ENCODE measurements around the gene KRTAP10-2.
"Not testable (repeated sequence)": the region's sequence is repeated elsewhere in the genome, so short reads cannot be mapped to it uniquely, and the experiment has no call there.

KRTAP10-2 gene

DNA sequence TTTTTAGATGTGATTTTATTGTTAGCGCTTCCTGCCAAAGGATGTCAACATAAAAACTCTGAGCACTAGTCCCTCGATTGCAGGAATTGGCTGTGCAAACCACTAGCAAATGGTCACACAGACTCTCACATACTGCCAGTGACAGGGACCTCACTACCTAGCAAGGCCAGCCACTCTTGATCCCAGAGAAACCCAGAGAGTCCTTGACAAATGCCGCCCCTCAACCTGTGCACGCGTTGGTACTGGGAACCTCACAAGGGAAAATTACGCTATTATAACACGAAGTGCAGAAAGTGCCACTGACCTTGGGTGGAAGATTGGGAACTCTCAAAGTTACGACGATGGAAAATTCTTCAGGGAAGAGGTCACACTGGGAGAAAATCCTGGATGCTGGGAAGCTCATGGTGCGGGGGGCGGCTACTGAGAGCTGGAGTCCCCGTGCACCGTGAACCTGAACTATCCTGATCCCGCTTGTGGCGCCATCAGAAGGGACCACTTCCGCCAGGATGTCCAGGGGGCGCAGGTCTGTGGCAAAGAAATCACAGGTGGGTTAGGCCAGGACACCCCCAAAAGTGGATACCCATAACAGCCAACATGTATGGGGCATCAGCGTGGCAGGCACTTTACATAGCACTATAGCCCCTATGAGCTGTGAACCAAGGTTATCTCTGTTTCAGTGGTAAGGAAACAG is 16.3 kb upstream of the KRTAP10-2 start:
- H3K4me1 ChIP-seq (ENCODE audit: control insufficient read depth in 5 of 5, insufficient read depth in 5 of 5, low read length in 5 of 5) = no peaks in the 10 kb centered on the region
- H3K27me3 ChIP-seq (ENCODE audit: control insufficient read depth in 5 of 5, insufficient read depth in 4 of 5, low read length in 5 of 5) = peaks cover 0 to 18% (median 8%) of the 10 kb centered on the region in 5 donors
- no peak overlapping the region for H3K9ac ChIP-seq (ENCODE audit: low read length in 5 of 5)
- H3K27ac ChIP-seq (ENCODE audit: low read depth, low read length) = no peak overlapping the region
- H3K36me3 ChIP-seq (ENCODE audit: control insufficient read depth in 5 of 5, insufficient read depth in 5 of 5, low read length in 5 of 5) = no peaks in the 10 kb centered on the region
- H3K4me3 ChIP-seq (ENCODE audit: low read depth in 1 of 5, low read length in 5 of 5) = no peak overlapping the region
- H3K9me3 ChIP-seq (ENCODE audit: control insufficient read depth in 5 of 5, low read length in 5 of 5) = peaks cover 0 to 17% (median 11%) of the 10 kb centered on the region in 5 donors

DNA sequence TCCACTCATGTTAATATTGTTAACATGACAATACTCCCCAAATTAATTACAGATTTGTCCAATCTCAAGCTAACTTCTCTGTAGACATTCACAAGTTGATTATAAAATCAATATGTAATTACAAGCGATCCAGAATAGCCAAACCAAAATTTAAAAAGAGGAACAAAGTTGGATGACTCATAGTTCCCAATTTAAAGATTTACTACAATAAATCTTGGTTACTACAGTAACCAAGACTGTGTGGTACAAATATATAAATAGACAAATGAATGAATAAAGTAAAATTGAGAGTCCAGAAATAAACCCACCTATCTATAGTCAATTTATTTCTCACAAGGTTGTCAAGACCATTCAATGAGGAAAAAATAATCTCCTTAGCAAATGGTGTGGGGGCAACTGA is 15.1 kb upstream of the KRTAP10-2 start:
- H3K9me3 ChIP-seq (ENCODE audit: control insufficient read depth in 5 of 5, low read length in 5 of 5) = peaks cover 0 to 13% (median 6%) of the 10 kb centered on the region in 5 donors
- H3K4me1 ChIP-seq (ENCODE audit: control insufficient read depth in 5 of 5, insufficient read depth in 5 of 5, low read length in 5 of 5) = no peaks in the 10 kb centered on the region
- no peaks in the 10 kb centered on the region for H3K36me3 ChIP-seq (ENCODE audit: control insufficient read depth in 5 of 5, insufficient read depth in 5 of 5, low read length in 5 of 5)
- no peak overlapping the region for H3K4me3 ChIP-seq (ENCODE audit: low read depth in 1 of 5, low read length in 5 of 5)
- no peak overlapping the region for H3K27ac ChIP-seq (ENCODE audit: low read depth, low read length)
- H3K9ac ChIP-seq (ENCODE audit: low read length in 5 of 5) = no peak overlapping the region
- peaks cover 0 to 18% (median 8%) of the 10 kb centered on the region in 5 donors for H3K27me3 ChIP-seq (ENCODE audit: control insufficient read depth in 5 of 5, insufficient read depth in 4 of 5, low read length in 5 of 5)

DNA sequence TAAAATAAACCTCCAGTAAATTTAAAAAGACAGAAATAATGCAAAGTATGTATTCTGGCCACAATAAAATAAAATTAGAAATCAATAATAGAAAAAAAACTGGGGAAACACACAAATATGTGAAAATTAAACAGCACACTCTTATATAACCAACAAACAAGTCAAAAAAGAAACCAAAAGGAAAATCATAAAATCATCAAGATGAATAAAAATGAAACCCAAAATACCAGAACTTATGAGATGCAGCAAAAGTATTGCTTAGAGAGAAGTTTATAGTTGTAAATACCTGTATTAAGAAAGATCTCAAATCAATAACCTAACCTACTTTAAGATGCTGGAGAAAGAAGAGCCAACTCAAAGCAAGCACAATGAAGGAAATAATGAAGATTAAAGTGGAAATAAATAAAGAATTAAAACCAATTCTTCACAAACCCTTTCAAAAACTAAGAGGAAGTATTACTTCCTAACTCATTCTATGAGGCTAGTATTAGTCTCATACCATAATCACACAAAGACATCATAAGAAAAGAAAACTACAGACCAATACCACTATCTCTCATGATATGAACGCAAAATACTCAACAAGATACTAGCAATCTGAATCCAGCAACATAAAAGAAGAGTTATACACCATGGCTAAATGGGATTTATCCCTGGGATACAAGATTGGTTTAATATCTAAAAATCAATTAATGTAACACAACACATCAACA is 13.7 kb upstream of the KRTAP10-2 start:
- H3K9ac ChIP-seq (ENCODE audit: low read length in 5 of 5) = no peak overlapping the region
- no peak overlapping the region for H3K27ac ChIP-seq (ENCODE audit: low read depth, low read length)
- H3K27me3 ChIP-seq (ENCODE audit: control insufficient read depth in 5 of 5, insufficient read depth in 4 of 5, low read length in 5 of 5) = peaks cover 0 to 14% (median 8%) of the 10 kb centered on the region in 5 donors
- H3K4me1 ChIP-seq (ENCODE audit: control insufficient read depth in 5 of 5, insufficient read depth in 5 of 5, low read length in 5 of 5) = no peaks in the 10 kb centered on the region
- H3K4me3 ChIP-seq (ENCODE audit: low read depth in 1 of 5, low read length in 5 of 5) = no peak overlapping the region
- peaks cover 0 to 7% (median 0%) of the 10 kb centered on the region in 5 donors for H3K9me3 ChIP-seq (ENCODE audit: control insufficient read depth in 5 of 5, low read length in 5 of 5)
- no peaks in the 10 kb centered on the region for H3K36me3 ChIP-seq (ENCODE audit: control insufficient read depth in 5 of 5, insufficient read depth in 5 of 5, low read length in 5 of 5)

DNA sequence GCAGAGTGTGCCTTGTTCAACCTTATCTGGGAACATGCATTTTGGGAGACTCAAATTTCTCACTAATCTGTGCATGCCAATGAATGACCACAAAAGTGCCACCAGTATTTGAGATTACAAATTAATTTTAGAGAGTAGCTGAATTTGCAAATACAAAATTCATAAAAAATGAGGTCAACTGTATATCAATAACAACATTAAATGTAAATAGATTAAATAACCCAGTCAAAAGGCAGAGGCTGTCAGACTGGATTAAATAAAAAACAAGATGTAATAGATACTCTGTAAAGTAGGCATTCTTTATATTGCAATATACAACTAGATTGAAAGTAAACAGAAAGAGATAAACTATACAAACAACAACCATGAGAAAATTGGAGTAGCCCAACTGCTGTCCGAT is 12.8 kb upstream of the KRTAP10-2 start:
- H3K4me1 ChIP-seq (ENCODE audit: control insufficient read depth in 5 of 5, insufficient read depth in 5 of 5, low read length in 5 of 5) = no peaks in the 10 kb centered on the region
- H3K27ac ChIP-seq (ENCODE audit: low read depth, low read length) = no peak overlapping the region
- H3K9me3 ChIP-seq (ENCODE audit: control insufficient read depth in 5 of 5, low read length in 5 of 5) = peaks cover 0 to 7% (median 0%) of the 10 kb centered on the region in 5 donors
- no peak overlapping the region for H3K4me3 ChIP-seq (ENCODE audit: low read depth in 1 of 5, low read length in 5 of 5)
- H3K27me3 ChIP-seq (ENCODE audit: control insufficient read depth in 5 of 5, insufficient read depth in 4 of 5, low read length in 5 of 5) = peaks cover 0 to 11% (median 8%) of the 10 kb centered on the region in 5 donors
- no peak overlapping the region for H3K9ac ChIP-seq (ENCODE audit: low read length in 5 of 5)
- no peaks in the 10 kb centered on the region for H3K36me3 ChIP-seq (ENCODE audit: control insufficient read depth in 5 of 5, insufficient read depth in 5 of 5, low read length in 5 of 5)

DNA sequence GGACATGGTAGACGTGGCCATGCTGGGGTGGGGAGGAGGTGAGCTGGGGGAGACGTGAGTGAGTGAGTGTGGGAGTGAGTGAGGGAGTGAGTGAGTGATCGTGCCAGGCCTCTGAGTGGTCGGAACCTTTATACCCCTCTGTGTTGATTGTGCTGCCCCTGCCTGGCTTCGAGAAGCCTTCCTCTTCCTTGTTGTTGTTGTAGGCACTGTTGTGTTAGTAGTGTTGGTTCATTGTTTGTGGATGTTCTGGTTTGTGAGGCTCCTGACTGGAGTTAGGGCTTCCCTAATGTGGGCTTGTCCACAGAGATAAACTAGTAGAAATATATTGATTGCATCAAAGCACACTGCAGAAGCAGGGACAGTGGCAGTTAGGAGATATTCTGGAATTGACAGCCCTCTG is 7.4 kb upstream of the KRTAP10-2 start, which contains the start of gene KRTAP10-3:
KRTAP10-3 (minus strand) TSS at position 101 of the 400 bp plus-strand sequence; CDS start at position 21, 80 bp downstream.
- no peaks in the 10 kb centered on the region for H3K4me1 ChIP-seq (ENCODE audit: control insufficient read depth in 5 of 5, insufficient read depth in 5 of 5, low read length in 5 of 5)
- H3K27me3 ChIP-seq (ENCODE audit: control insufficient read depth in 5 of 5, insufficient read depth in 4 of 5, low read length in 5 of 5) = peaks cover 10 to 34% (median 27%) of the 10 kb centered on the region in 5 donors
- no peaks in the 10 kb centered on the region for H3K36me3 ChIP-seq (ENCODE audit: control insufficient read depth in 5 of 5, insufficient read depth in 5 of 5, low read length in 5 of 5)
- H3K27ac ChIP-seq (ENCODE audit: low read depth, low read length) = no peak within 1 kb of the TSS
- H3K4me3 ChIP-seq (ENCODE audit: low read depth in 1 of 5, low read length in 5 of 5) = no peak within 1 kb of the TSS
- no peak within 1 kb of the TSS for H3K9ac ChIP-seq (ENCODE audit: low read length in 5 of 5)
- peaks cover 0 to 7% (median 3%) of the 10 kb centered on the region in 5 donors for H3K9me3 ChIP-seq (ENCODE audit: control insufficient read depth in 5 of 5, low read length in 5 of 5)

DNA sequence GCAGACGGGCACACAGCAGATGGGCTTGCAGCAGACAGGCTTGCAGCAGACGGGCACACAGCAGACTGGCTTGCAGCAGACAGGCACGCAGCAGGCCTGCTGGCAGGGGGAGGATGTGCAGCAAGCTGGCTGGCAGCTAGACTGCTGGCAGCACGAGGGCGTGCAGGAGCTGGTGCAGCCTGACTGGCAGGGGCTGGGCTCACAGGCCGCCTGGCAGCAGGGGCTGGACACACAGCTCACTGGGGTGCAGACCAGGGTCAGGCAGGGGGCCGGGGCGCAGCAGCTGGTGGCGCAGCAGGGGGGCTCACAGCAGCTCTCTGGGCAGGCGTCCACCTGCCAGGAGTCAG is 7.0 kb upstream of the KRTAP10-2 start:
- H3K4me3 ChIP-seq (ENCODE audit: low read depth in 1 of 5, low read length in 5 of 5); H3K4me1 ChIP-seq (ENCODE audit: control insufficient read depth in 5 of 5, insufficient read depth in 5 of 5, low read length in 5 of 5); H3K9me3 ChIP-seq (ENCODE audit: control insufficient read depth in 5 of 5, low read length in 5 of 5); H3K9ac ChIP-seq (ENCODE audit: low read length in 5 of 5); H3K36me3 ChIP-seq (ENCODE audit: control insufficient read depth in 5 of 5, insufficient read depth in 5 of 5, low read length in 5 of 5); H3K27ac ChIP-seq (ENCODE audit: low read depth, low read length): not testable (repeated sequence)
- H3K27me3 ChIP-seq (ENCODE audit: control insufficient read depth in 5 of 5, insufficient read depth in 4 of 5, low read length in 5 of 5) = peaks cover 10 to 36% (median 27%) of the 10 kb centered on the region in 5 donors

DNA sequence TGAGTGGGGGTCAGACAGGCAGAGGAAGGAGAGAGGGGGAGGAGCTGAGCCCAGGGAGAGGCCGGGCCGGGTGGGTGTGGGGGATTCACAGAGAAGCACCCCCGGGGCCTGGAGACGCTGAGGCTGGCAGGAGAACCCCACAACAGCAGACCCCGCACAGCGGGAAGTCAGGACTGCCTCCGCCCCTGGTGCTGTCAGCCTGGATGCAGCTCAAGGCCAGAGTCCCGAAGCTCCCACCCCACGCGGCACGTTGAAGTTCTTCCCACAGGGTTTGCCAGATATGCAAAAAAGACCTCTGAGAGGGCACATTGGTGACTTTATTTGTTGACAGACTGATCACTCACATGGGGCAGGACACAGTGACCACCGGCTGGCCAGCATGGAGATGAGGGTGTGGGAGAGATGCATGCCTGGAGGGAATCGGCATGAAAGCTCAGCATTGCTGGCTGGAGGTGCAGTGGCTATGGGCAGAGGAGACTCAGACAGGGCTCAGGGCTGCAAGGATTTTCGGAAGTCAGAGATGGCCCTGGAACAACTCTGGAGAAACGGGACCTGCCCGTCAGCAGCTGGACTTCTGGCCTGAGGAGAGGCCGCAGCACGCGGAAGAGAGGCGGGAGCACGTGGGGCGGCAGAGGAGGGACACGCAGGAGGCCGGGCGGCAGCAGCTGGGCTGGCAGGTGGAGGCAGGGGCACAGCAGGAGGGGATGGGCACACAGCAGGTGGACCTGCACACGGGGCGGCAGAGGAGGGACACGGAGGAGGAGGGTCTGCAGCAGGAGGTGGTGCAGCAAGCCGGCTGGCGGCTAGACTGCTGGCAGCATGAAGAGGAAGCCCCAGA is 6.4 kb upstream of the KRTAP10-2 start:
- H3K27ac ChIP-seq (ENCODE audit: low read depth, low read length) = no peak overlapping the region
- H3K36me3 ChIP-seq (ENCODE audit: control insufficient read depth in 5 of 5, insufficient read depth in 5 of 5, low read length in 5 of 5) = no peaks in the 10 kb centered on the region
- no peak overlapping the region for H3K9ac ChIP-seq (ENCODE audit: low read length in 5 of 5)
- H3K4me3 ChIP-seq (ENCODE audit: low read depth in 1 of 5, low read length in 5 of 5) = no peak overlapping the region
- peaks cover 10 to 36% (median 29%) of the 10 kb centered on the region in 5 donors for H3K27me3 ChIP-seq (ENCODE audit: control insufficient read depth in 5 of 5, insufficient read depth in 4 of 5, low read length in 5 of 5)
- H3K9me3 ChIP-seq (ENCODE audit: control insufficient read depth in 5 of 5, low read length in 5 of 5) = peaks cover 0 to 7% (median 2%) of the 10 kb centered on the region in 5 donors
- H3K4me1 ChIP-seq (ENCODE audit: control insufficient read depth in 5 of 5, insufficient read depth in 5 of 5, low read length in 5 of 5) = no peaks in the 10 kb centered on the region

DNA sequence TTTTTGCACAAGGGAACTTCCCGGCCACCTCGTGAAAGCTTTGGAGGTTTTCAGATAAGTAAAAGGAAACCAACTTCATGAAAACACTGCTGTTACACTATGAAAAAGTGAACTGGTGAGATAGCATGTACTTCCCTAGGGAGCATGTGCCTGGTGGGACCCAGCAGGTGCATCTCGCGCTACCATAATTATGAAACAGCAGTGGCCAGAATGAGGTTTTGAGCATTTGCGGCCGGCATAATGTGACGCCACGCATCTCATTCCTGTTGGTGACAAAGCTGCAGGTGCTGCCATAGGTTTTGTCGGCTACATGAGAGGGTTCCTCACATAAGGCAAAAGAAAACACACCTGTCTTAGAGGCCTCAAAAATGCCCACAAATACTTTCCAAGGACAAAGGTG is 5.6 kb upstream of the KRTAP10-2 start:
- Histone ChIP-seq H3K9me3 (ENCODE audit: control insufficient read depth in 5 of 5, low read length in 5 of 5) (peaks cover 0 to 7% (median 0%) of the 10 kb centered on the region in 5 donors), H3K4me1 (ENCODE audit: control insufficient read depth in 5 of 5, insufficient read depth in 5 of 5, low read length in 5 of 5) (no peaks in the 10 kb centered on the region), H3K27me3 (ENCODE audit: control insufficient read depth in 5 of 5, insufficient read depth in 4 of 5, low read length in 5 of 5) (peaks cover 10 to 43% (median 38%) of the 10 kb centered on the region in 5 donors), H3K9ac (ENCODE audit: low read length in 5 of 5) (no peak overlapping the region), H3K4me3 (ENCODE audit: low read depth in 1 of 5, low read length in 5 of 5) (no peak overlapping the region), H3K36me3 (ENCODE audit: control insufficient read depth in 5 of 5, insufficient read depth in 5 of 5, low read length in 5 of 5) (no peaks in the 10 kb centered on the region), H3K27ac (ENCODE audit: low read depth, low read length) (no peak overlapping the region)

DNA sequence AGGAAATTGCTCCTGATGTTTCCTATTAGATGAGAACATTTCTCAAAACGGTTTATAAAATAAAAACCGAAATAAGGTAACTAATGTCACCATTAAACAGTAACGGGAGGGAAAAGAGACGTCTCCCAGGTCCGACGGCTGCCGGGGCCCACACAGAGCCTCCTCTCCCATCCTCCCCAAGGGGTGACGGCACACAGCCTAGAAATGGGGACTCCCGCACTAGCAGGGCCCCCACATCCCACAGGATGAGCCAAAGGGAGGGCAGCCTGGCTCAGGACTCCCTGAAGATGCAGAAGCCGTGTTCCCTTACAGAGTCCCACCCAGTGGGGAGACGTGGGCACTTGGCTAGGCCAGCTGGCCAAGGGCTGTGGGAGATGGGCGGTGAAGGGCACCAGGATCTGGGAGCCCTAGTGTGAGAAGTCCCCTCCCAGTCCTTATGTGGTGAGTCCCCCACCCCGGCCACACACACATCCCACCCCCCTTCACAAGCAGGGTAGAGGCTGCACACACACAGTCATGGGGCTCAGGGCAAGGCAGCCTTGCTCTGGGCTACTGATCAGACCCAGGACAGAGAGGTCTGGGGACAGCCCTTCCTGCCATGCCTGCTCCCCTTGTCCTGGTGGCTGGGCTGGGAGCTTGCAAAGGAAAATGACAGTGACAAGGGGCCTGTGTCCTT is 4.0 kb upstream of the KRTAP10-2 start:
- peaks cover 0 to 7% (median 0%) of the 10 kb centered on the region in 5 donors for H3K9me3 ChIP-seq (ENCODE audit: control insufficient read depth in 5 of 5, low read length in 5 of 5)
- no peak overlapping the region for H3K27ac ChIP-seq (ENCODE audit: low read depth, low read length)
- no peaks in the 10 kb centered on the region for H3K4me1 ChIP-seq (ENCODE audit: control insufficient read depth in 5 of 5, insufficient read depth in 5 of 5, low read length in 5 of 5)
- no peak overlapping the region for H3K4me3 ChIP-seq (ENCODE audit: low read depth in 1 of 5, low read length in 5 of 5)
- no peak overlapping the region for H3K9ac ChIP-seq (ENCODE audit: low read length in 5 of 5)
- H3K27me3 ChIP-seq (ENCODE audit: control insufficient read depth in 5 of 5, insufficient read depth in 4 of 5, low read length in 5 of 5) = peaks cover 18 to 57% (median 43%) of the 10 kb centered on the region in 5 donors
- H3K36me3 ChIP-seq (ENCODE audit: control insufficient read depth in 5 of 5, insufficient read depth in 5 of 5, low read length in 5 of 5) = no peaks in the 10 kb centered on the region
